ENCODE results near the gene C5orf24.

The C5orf24 gene

GRCh38 chr5:134892926-134893325, 47.2 kb downstream of the C5orf24 start:
- TF ChIP-seq BACH2 (CRISPR knock-in tag; IDR thresholded peaks at IDR 0.05; ENCODE audit: borderline replicate concordance), result no peak
- no peak for TF ChIP-seq CSRNP3 (CRISPR knock-in tag; IDR thresholded peaks at IDR 0.05)
- TF ChIP-seq CSDC2 (CRISPR knock-in tag; IDR thresholded peaks at IDR 0.05), result no peak
- no peak for TF ChIP-seq PPARA (CRISPR knock-in tag; IDR thresholded peaks at IDR 0.05; ENCODE audit: borderline replicate concordance)
- TF ChIP-seq GLIS3 (CRISPR knock-in tag; IDR thresholded peaks at IDR 0.05), result no peak
- TF ChIP-seq ZFP30 (CRISPR knock-in tag; IDR thresholded peaks at IDR 0.05), result no peak
- no peak for TF ChIP-seq TCF4 (CRISPR knock-in tag; IDR thresholded peaks at IDR 0.05; ENCODE audit: borderline replicate concordance)
- TF ChIP-seq TOX (CRISPR knock-in tag; IDR thresholded peaks at IDR 0.05; ENCODE audit: borderline replicate concordance), result no peak
- TF ChIP-seq ZFP3 (CRISPR knock-in tag; IDR thresholded peaks at IDR 0.05), result no peak
- no peak for TF ChIP-seq ESRRG (CRISPR knock-in tag; IDR thresholded peaks at IDR 0.05)
- TF ChIP-seq TSHZ2 (CRISPR knock-in tag; IDR thresholded peaks at IDR 0.05), result no peak
- no peak for TF ChIP-seq ISL1 (CRISPR knock-in tag; IDR thresholded peaks at IDR 0.05)
- no peak for TF ChIP-seq ARNTL (CRISPR knock-in tag; IDR thresholded peaks at IDR 0.05; ENCODE audit: borderline replicate concordance, low read depth)
- TF ChIP-seq ZNF8 (CRISPR knock-in tag; IDR thresholded peaks at IDR 0.05), result no peak
- no peak for TF ChIP-seq ZNF70 (CRISPR knock-in tag; IDR thresholded peaks at IDR 0.05)
- no peak for TF ChIP-seq PATZ1 (CRISPR knock-in tag; IDR thresholded peaks at IDR 0.05; ENCODE audit: borderline replicate concordance)
- no peak for TF ChIP-seq SNAI2 (CRISPR knock-in tag; IDR thresholded peaks at IDR 0.05)
- no peak for TF ChIP-seq CREB5 (CRISPR knock-in tag; IDR thresholded peaks at IDR 0.05; ENCODE audit: low read depth)
- no peak for ATAC-seq

GRCh38 chr5:134893748-134894505, 48.2 kb downstream of the C5orf24 start:
- ATAC-seq, result no peak
- TF ChIP-seq ZFP30 (CRISPR knock-in tag; IDR thresholded peaks at IDR 0.05), result no peak
- no peak for TF ChIP-seq OSR1 (CRISPR knock-in tag; IDR thresholded peaks at IDR 0.05)
- TF ChIP-seq RARB (CRISPR knock-in tag; IDR thresholded peaks at IDR 0.05), result no peak
- no peak for TF ChIP-seq ARNTL (CRISPR knock-in tag; IDR thresholded peaks at IDR 0.05; ENCODE audit: borderline replicate concordance, low read depth)

- no peak for ATAC-seq
- TF ChIP-seq POU6F1 (CRISPR knock-in tag; IDR thresholded peaks at IDR 0.05; ENCODE audit: borderline replicate concordance, low read depth), result no peak
- TF ChIP-seq SNAI2 (CRISPR knock-in tag; IDR thresholded peaks at IDR 0.05), result no peak
- TF ChIP-seq CREB5 (CRISPR knock-in tag; IDR thresholded peaks at IDR 0.05; ENCODE audit: low read depth), result no peak
- TF ChIP-seq RARB (CRISPR knock-in tag; IDR thresholded peaks at IDR 0.05), result no peak
- TF ChIP-seq ESRRG (CRISPR knock-in tag; IDR thresholded peaks at IDR 0.05), result no peak
- no peak for TF ChIP-seq ZNF70 (CRISPR knock-in tag; IDR thresholded peaks at IDR 0.05)
- no peak for TF ChIP-seq PPARA (CRISPR knock-in tag; IDR thresholded peaks at IDR 0.05; ENCODE audit: borderline replicate concordance)
These were observed 56.5 kb downstream of the C5orf24 start for GRCh38 chr5:134902071-134902801.
